A549 (cell line): Measurements from ENCODE around the gene SLC38A6. TPM values are rescaled to one million over a fixed set of nuclear protein-coding genes. Genes with fewer than 3 reads are reported as not detected.

ENCODE experiments used
- ATAC-seq, 2 experiments: fragments of 200-7000 bp in 1 of 2; fragments of >200 bp in 1 of 2; cut with Nextera tagmentation in 1 of 2; cut with Tn5 transposase in 1 of 2; 3 replicates each; pipeline versions ENCODE4 v1.8.0 to v1.9.1; 2018 to 2020; ENCODE audit warnings: mild to moderate bottlenecking in 1 of 2, moderate library complexity in 1 of 2
- CTCF ChIA-PET: fragments of 300-600 bp; sonication (Branson Sonifier 250); formaldehyde crosslinking; extraction: SDS; loops from one replicate; lab custom pipeline; 2021; ENCODE audit warnings: antibody characterized with exemption, inconsistent platforms; lab: Yijun Ruan, JAX
- POLR2A ChIA-PET: fragments of 350-600 bp; formaldehyde crosslinking; extraction: SDS; loops from one replicate; lab custom pipeline; 2021; ENCODE audit warnings: antibody characterized with exemption, inconsistent platforms; lab: Yijun Ruan, JAX
- DNase-seq, 2 experiments: peaks; one replicate each; pipeline versions ENCODE4 v3.0.0 to v3.0.0-alpha.2; 2011 to 2016; ENCODE audit warnings: low read depth in 1 of 2, low spot score in 1 of 2
- FAIRE-seq: peaks from 2 replicates; lab custom pipeline; 2011; peaks lifted over from hg19 to GRCh38; lab: Jason Lieb, UNC
- H3K27ac ChIP-seq, 2 experiments: fragments of >200 bp; sonication (Bioruptor Twin); formaldehyde crosslinking; 3 replicates each; pipeline ENCODE4 v1.5.1; 2016 to 2017
- H3K4me1 ChIP-seq: fragments of >200 bp; sonication (Bioruptor Twin); formaldehyde crosslinking; 3 replicates; pipeline ENCODE4 v1.6.1; 2016
- H3K4me2 ChIP-seq: fragments of >200 bp; sonication (Bioruptor Twin); formaldehyde crosslinking; 3 replicates; pipeline ENCODE4 v1.6.1; 2016
- H3K4me3 ChIP-seq: fragments of >200 bp; sonication (Bioruptor Twin); formaldehyde crosslinking; 3 replicates; pipeline ENCODE4 v1.5.1; 2016
- H3K9me3 ChIP-seq: fragments of >200 bp; sonication (Bioruptor Twin); formaldehyde crosslinking; 3 replicates; pipeline ENCODE4 v1.6.1; 2016
- BCL3 ChIP-seq: fragments of >200 bp; sonication (Bioruptor Twin); formaldehyde crosslinking; IDR thresholded peaks from 3 replicates; pipeline ENCODE4 v1.6.1; 2016
- BHLHE40 ChIP-seq: IDR thresholded peaks from 2 replicates; pipeline ENCODE4 v1.6.1; 2012; ENCODE audit warnings: low read depth, low read length, inconsistent platforms
- CEBPB ChIP-seq, 2 experiments: fragments of >200 bp in 1 of 2; sonication (Bioruptor Twin) in 1 of 2; formaldehyde crosslinking in 1 of 2; IDR thresholded peaks; 2 replicates each; pipeline ENCODE4 v1.6.1; 2012 to 2016
- CHD4 ChIP-seq: fragments of 200-600 bp; sonication (generic); IDR thresholded peaks from 2 replicates; pipeline ENCODE4 v1.6.1; 2016; ENCODE audit warnings: antibody characterized with exemption, mild to moderate bottlenecking, borderline replicate concordance
- EHF ChIP-seq: fragments of 250-450 bp; sonication (Bioruptor Pico); IDR thresholded peaks from 2 replicates; pipeline ENCODE4 v1.5.0; 2020; ENCODE audit warnings: mild to moderate bottlenecking
- EHMT2 ChIP-seq: fragments of 200-600 bp; sonication (generic); IDR thresholded peaks from 2 replicates; pipeline ENCODE4 v1.6.1; 2016; ENCODE audit warnings: antibody characterized with exemption, low read depth, mild to moderate bottlenecking, moderate library complexity
- ELK1 ChIP-seq: fragments of 150-350 bp; IDR thresholded peaks from 2 replicates; pipeline ENCODE4 v1.6.1; 2014; ENCODE audit warnings: low read depth, mild to moderate bottlenecking, low read length
- EP300 ChIP-seq, 2 experiments: fragments of >200 bp; sonication (Bioruptor Twin); formaldehyde crosslinking; IDR thresholded peaks; 2 replicates in 1 of 2; 3 replicates in 1 of 2; pipeline ENCODE4 v1.6.1; 2016 to 2017
- ESRRA ChIP-seq: fragments of 150-350 bp; IDR thresholded peaks from 2 replicates; pipeline ENCODE4 v1.6.1; 2014; ENCODE audit warnings: mild to moderate bottlenecking, low read length, borderline replicate concordance
- GATA3 ChIP-seq: IDR thresholded peaks from 2 replicates; pipeline ENCODE4 v1.6.1; 2012; ENCODE audit warnings: borderline replicate concordance
- HDAC2 ChIP-seq: fragments of 200-600 bp; sonication (generic); IDR thresholded peaks from 2 replicates; pipeline ENCODE4 v1.6.1; 2016
- HMGXB4 ChIP-seq: fragments of 250-450 bp; sonication (Bioruptor Pico); IDR thresholded peaks from 2 replicates; pipeline ENCODE4 v1.5.0; 2021; ENCODE audit warnings: mild to moderate bottlenecking, moderate library complexity, borderline replicate concordance
- HOXA7 ChIP-seq: fragments of 250-450 bp; sonication (Bioruptor Pico); IDR thresholded peaks from 2 replicates; pipeline ENCODE4 v1.5.0; 2020; ENCODE audit warnings: mild to moderate bottlenecking, moderate library complexity
- HOXB13 ChIP-seq: fragments of 250-450 bp; sonication (Bioruptor Pico); IDR thresholded peaks from 2 replicates; pipeline ENCODE4 v1.5.0; 2020; ENCODE audit warnings: low read depth, mild to moderate bottlenecking, moderate library complexity
- JUN ChIP-seq, 2 experiments: fragments of >200 bp; sonication (Bioruptor Twin); formaldehyde crosslinking; IDR thresholded peaks; 2 replicates in 1 of 2; 3 replicates in 1 of 2; pipeline ENCODE4 v1.6.1; 2016 to 2017
- KDM1A ChIP-seq: fragments of 200-600 bp; sonication (generic); IDR thresholded peaks from 2 replicates; pipeline ENCODE4 v1.6.1; 2016; ENCODE audit warnings: low read depth, mild to moderate bottlenecking
- MAX ChIP-seq: IDR thresholded peaks from 2 replicates; pipeline ENCODE4 v1.6.1; 2012
- NPAS2 ChIP-seq: fragments of 250-450 bp; sonication (Bioruptor Pico); IDR thresholded peaks from 2 replicates; pipeline ENCODE4 v1.8.0; 2022; ENCODE audit warnings: mild to moderate bottlenecking, moderate library complexity, borderline replicate concordance
- PBX3 ChIP-seq: IDR thresholded peaks from 2 replicates; pipeline ENCODE4 v1.6.1; 2012
- PHF8 ChIP-seq: fragments of 200-600 bp; sonication (generic); IDR thresholded peaks from 2 replicates; pipeline ENCODE4 v1.6.1; 2016; ENCODE audit warnings: low read depth, mild to moderate bottlenecking, antibody characterized with exemption, moderate library complexity, borderline replicate concordance
- POLR2A ChIP-seq: IDR thresholded peaks from 2 replicates; pipeline ENCODE4 v1.6.1; 2012; ENCODE audit warnings: mild to moderate bottlenecking, low read length
- POLR2AphosphoS2 ChIP-seq: conservative IDR thresholded peaks from 2 replicates; pipeline ENCODE4 v1.6.1; 2012; ENCODE audit warnings: low read length, improper control_type of control experiment, inconsistent platforms
- RAD21 ChIP-seq, 2 experiments: fragments of >200 bp in 1 of 2; sonication (Bioruptor Twin) in 1 of 2; formaldehyde crosslinking in 1 of 2; IDR thresholded peaks in 1 of 2; conservative IDR thresholded peaks in 1 of 2; 2 replicates in 1 of 2; 3 replicates in 1 of 2; pipeline ENCODE4 v1.6.1; 2012 to 2018; ENCODE audit warnings: inconsistent platforms in 1 of 2
- RCOR1 ChIP-seq: fragments of 150-350 bp; IDR thresholded peaks from 2 replicates; pipeline ENCODE4 v1.6.1; 2014; ENCODE audit warnings: antibody characterized with exemption, low read length, low read depth
- RFX5 ChIP-seq: fragments of 450-650 bp; IDR thresholded peaks from 2 replicates; pipeline ENCODE4 v1.7.1; 2014; ENCODE audit warnings: antibody characterized with exemption, mild to moderate bottlenecking, moderate library complexity
- SREBF2 ChIP-seq: fragments of 450-650 bp; IDR thresholded peaks from 2 replicates; pipeline ENCODE4 v1.6.1; 2014; ENCODE audit warnings: mild to moderate bottlenecking, moderate library complexity
- TFCP2L1 ChIP-seq: fragments of 250-450 bp; sonication (Bioruptor Pico); IDR thresholded peaks from 2 replicates; pipeline ENCODE4 v1.5.0; 2021; ENCODE audit warnings: mild to moderate bottlenecking
- ZC3H11A ChIP-seq: fragments of 450-650 bp; IDR thresholded peaks from 2 replicates; pipeline ENCODE4 v1.6.1; 2014; ENCODE audit warnings: antibody characterized with exemption, mild to moderate bottlenecking
- ZSCAN20 ChIP-seq: fragments of 250-450 bp; sonication (Bioruptor Pico); IDR thresholded peaks from 2 replicates; pipeline ENCODE4 v1.8.0; 2022; ENCODE audit warnings: mild to moderate bottlenecking, moderate library complexity
- WGBS: methylation state at CpG from one replicate; pipeline ENCODE4 v1.1.6; 2017; ENCODE audit errors: missing lambda C conversion rate; 5-methylcytosine and 5-hydroxymethylcytosine counted together
- polyA plus RNA-seq, 4 experiments: library from polyadenylated mRNA; depleted of rRNA in 3 of 4; stranded (reverse); fragments of >200 nt; fragmentation: RNase III in 1 of 4; extraction: RNeasy Plus Mini Kit Qiagen cat#74134 plus additional on column Dnase treatment in 1 of 4; gene quantifications; 2 replicates in 3 of 4; 3 replicates in 1 of 4; pipeline ENCODE4 v1.2.3, GENCODE V29; 2011 to 2017

Gene SLC38A6
- polyA plus RNA-seq, 2 of the 4 experiments (the other 2 are of a cell fraction), result 33.3 to 37.8 TPM

GRCh38 chr14:60971271-60971670 is 9.8 kb upstream of the SLC38A6 start:
- TF ChIP-seq ELK1 (no peak), POLR2AphosphoS2 (no peak), HDAC2 (no peak), POLR2A (no peak), ZC3H11A (no peak), RFX5 (no peak), SREBF2 (no peak), RCOR1 (no peak), GATA3 (no peak), EP300 (IDR thresholded peaks at IDR 0.05) (no peak), HOXB13 (no peak), NPAS2 (CRISPR knock-in tag) (no peak), CHD4 (no peak)
- H3K4me1 ChIP-seq, result peaks cover 11% of the 10 kb centered on the region; the same call in 2 of the 3 replicates
- DNase-seq (no peak), FAIRE-seq (no peak), ATAC-seq (no peak)
- no peak overlapping the region for H3K4me3 ChIP-seq
- 33% methylated on average over 2 of the region's 2 CpGs for WGBS
- ChIA-PET CTCF (no interaction called here), POLR2A (no interaction called here)
- H3K4me2 ChIP-seq, result no peak overlapping the region
- no peak overlapping the region for H3K27ac ChIP-seq
- H3K9me3 ChIP-seq, result no peaks in the 10 kb centered on the region

GRCh38 chr14:60972295-60972694 is 8.8 kb upstream of the SLC38A6 start:
- ATAC-seq, result no peak
- Histone ChIP-seq H3K4me1 (peaks cover 11% of the 10 kb centered on the region; the same call in 2 of the 3 replicates), H3K4me2 (no peak overlapping the region), H3K9me3 (no peaks in the 10 kb centered on the region), H3K27ac (no peak overlapping the region), H3K4me3 (no peak overlapping the region)
- WGBS, result 92% methylated on average over 15 of the region's 15 CpGs
- POLR2A ChIA-PET, result no interaction called here
- no peak for FAIRE-seq
- CTCF ChIA-PET, result no interaction called here
- TF ChIP-seq EHF (CRISPR knock-in tag) (no peak), JUN (IDR thresholded peaks at IDR 0.05) (no peak), EHMT2 (no peak), ZC3H11A (no peak), PHF8 (no peak), HMGXB4 (CRISPR knock-in tag) (no peak), SREBF2 (no peak), CEBPB (IDR thresholded peaks at IDR 0.05) (no peak), KDM1A (no peak), GATA3 (no peak), NPAS2 (CRISPR knock-in tag) (no peak)
- no peak for DNase-seq

GRCh38 chr14:60973070-60973469 is 8.0 kb upstream of the SLC38A6 start:
- no peak for FAIRE-seq
- TF ChIP-seq TFCP2L1 (CRISPR knock-in tag) (no peak), ELK1 (no peak), BCL3 (no peak), ZC3H11A (no peak), ZSCAN20 (no peak), ESRRA (no peak), PHF8 (no peak), RAD21 (conservative IDR thresholded peaks at IDR 0.05 in 1 of 2, IDR thresholded peaks at IDR 0.05 in 1 of 2) (no peak), PBX3 (no peak), HOXB13 (no peak), HOXA7 (CRISPR knock-in tag) (no peak), RFX5 (no peak), MAX (no peak), BHLHE40 (no peak), SREBF2 (no peak), CHD4 (no peak)
- TF ChIP-seq, all 56 proteins: peak for 0
- ChIA-PET CTCF (interaction anchor here (1.4 kb wide), 1 partner anchor 279 kb away, joined by 3 read pairs; no protein-coding TSS in a partner anchor), POLR2A (no interaction called here)
- Histone ChIP-seq H3K4me1 (peaks cover 8% of the 10 kb centered on the region; the same call in 2 of the 3 replicates), H3K27ac (no peak overlapping the region), H3K4me2 (no peak overlapping the region), H3K9me3 (no peaks in the 10 kb centered on the region), H3K4me3 (no peak overlapping the region)
- DNase-seq, result no peak
- 81% methylated on average over 3 of the region's 3 CpGs for WGBS
- no peak for ATAC-seq
